Coronary artery (tissue), 2 donors: Measurements from ENCODE around the gene OVOL1.
"Not testable (repeated sequence)": the region's sequence is repeated elsewhere in the genome, so short reads cannot be mapped to it uniquely, and the experiment has no call there.

Source experiments
- DNase-seq: peaks from one replicate; pipeline ENCODE4 v3.0.0-alpha.2; 2017; ENCODE audit warnings: low spot score
- H3K27ac ChIP-seq, 2 donors: fragments of 200-600 bp; sonication (generic); one replicate each; pipeline ENCODE4 v1.5.1; 2016 to 2019
- H3K4me3 ChIP-seq: fragments of 200-600 bp; sonication (generic); 2 replicates; pipeline ENCODE4 v1.5.1; 2016; ENCODE audit warnings: mild to moderate bottlenecking, moderate library complexity
- CTCF ChIP-seq: fragments of 200-600 bp; sonication (generic); IDR thresholded peaks from one replicate; pipeline ENCODE4 v1.5.1; 2019; ENCODE audit warnings: antibody characterized with exemption

OVOL1 gene

DNA sequence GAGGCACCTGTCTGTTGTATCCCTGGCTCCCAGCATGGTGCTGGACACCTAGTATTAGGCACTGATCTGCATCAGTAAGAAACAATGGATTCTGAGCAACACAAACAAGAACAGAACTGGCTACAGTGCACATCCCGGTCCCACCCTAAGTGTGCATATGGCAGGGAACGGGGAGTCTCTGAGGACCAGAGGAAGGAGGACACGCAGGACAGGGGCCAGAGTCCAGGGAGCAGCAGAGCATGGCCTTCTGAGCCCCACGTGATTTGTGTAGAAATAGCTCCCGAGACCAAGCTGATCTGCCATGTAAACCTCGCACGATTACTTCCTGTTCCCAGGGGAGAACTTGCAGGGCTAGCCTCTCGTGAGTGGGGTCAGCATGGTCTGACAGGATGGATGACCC is 34.2 kb downstream of the OVOL1 start:
- DNase-seq, result no peak
- no peak overlapping the region for H3K27ac ChIP-seq
- TF ChIP-seq CTCF, result no peak
- H3K4me3 ChIP-seq, result no peak overlapping the region

DNA sequence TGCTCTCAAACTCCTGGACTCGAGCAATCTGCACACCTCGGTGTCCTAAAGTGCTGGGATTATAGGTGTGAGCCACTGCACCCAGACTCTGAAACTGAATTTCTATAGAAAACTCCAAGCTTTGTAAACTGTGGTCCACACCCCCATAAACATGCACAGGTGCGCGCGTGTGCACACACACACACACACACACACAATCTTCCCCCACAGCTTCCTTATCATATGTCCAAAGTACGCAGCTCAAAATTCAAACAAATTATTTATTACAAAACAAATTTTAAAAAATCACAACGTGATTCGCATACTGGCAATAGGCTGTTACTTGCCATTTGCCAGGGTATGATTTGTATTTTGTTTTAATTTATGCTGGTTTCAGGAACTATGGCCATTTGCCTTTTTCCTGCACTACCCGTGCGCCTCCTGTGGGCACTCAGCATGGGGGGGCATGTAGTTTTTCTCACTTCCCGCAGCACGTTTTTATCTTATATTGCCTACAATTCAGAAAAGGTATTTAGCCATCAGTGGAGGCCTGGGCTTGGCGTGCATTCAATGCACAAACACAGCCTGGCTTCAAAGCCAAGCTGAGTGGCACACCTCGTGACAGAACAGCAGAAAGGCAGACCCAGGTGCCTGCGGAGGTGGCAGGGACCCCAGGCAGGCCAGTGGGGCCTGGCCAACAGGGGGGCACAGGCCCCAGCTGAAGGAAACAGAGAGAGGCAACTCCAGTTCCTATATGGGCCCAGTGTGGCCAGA is 36.1 kb downstream of the OVOL1 start:
- DNase-seq, result no peak
- H3K27ac ChIP-seq, result no peak overlapping the region
- no peak for TF ChIP-seq CTCF
- no peak overlapping the region for H3K4me3 ChIP-seq

DNA sequence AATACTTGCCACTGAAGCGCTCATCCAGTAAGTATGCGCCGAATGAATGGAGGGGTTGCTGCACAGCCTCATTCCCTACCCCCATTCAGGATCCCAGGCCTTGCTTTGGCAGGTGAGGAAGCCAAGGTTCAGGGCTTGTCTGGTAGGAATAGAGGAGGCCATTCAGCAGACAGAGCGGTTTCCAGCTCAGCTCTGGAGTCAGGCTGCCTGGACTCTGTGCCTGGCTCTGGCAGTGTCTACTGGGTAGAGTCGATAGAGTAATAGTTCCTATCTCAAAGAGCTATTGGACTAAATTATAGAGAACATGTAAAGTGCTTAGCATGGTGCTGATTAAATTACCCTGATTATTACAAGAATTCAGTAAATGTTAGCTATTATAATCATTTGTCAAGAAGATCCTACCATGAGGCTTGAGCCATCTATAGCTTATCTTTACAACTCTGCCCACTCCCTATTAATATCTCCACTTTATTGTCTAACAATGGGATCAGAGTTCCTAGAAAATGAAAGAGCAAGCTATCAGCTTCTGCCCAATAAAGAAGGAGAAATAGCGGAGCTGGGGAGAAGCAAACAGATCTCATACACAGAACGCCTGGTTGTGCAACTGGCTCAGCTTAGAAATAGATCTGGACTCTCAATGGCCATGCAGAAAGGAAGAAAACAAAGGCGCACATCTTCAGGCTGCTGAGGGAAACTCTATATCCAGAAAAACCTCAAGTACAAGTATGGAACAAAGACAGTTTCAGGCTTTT is 40.3 kb downstream of the OVOL1 start:
- Histone ChIP-seq H3K4me3 (no peak overlapping the region), H3K27ac (no peak overlapping the region)
- TF ChIP-seq CTCF, result no peak
- no peak for DNase-seq

DNA sequence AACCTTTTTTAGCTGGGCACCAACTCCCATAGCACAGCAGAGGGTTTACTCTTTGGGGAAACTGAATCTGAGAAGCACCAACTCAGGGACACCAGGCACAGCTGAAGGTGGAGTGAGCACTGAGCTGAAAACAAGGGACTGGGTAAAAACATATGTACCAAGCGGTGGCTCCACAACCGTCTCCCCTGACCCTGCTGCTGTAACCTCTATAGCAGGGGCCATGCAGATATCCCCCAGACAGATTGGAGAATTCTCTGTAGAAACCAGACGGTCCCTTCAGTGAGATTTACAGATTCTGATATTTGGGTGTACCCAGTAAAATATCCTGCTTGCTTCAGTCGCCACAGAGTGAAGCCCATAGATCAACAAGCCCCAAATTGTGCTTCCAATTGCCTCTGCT is 42.6 kb downstream of the OVOL1 start:
- TF ChIP-seq CTCF, result no peak
- DNase-seq, result no peak
- Histone ChIP-seq H3K4me3 (no peak overlapping the region), H3K27ac (no peak overlapping the region)

DNA sequence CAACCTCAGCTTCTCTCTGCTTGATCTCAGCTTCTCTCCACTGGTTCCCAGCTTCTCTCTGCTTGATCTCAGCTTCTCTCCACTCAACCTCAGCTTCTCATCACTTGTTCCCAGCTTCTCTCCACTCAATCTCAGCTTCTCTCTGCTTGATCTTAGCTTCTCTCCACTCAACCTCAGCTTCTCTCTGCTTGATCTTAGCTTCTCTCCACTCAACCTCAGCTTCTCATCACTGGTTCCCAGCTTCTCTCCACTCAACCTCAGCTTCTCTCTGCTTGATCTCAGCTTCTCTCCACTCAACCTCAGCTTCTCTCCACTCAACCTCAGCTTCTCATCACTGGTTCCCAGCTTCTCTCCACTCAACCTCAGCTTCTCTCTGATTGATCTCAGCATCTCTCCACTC is 45.4 kb downstream of the OVOL1 start:
- not testable (repeated sequence) for H3K4me3 ChIP-seq, H3K27ac ChIP-seq, DNase-seq

DNA sequence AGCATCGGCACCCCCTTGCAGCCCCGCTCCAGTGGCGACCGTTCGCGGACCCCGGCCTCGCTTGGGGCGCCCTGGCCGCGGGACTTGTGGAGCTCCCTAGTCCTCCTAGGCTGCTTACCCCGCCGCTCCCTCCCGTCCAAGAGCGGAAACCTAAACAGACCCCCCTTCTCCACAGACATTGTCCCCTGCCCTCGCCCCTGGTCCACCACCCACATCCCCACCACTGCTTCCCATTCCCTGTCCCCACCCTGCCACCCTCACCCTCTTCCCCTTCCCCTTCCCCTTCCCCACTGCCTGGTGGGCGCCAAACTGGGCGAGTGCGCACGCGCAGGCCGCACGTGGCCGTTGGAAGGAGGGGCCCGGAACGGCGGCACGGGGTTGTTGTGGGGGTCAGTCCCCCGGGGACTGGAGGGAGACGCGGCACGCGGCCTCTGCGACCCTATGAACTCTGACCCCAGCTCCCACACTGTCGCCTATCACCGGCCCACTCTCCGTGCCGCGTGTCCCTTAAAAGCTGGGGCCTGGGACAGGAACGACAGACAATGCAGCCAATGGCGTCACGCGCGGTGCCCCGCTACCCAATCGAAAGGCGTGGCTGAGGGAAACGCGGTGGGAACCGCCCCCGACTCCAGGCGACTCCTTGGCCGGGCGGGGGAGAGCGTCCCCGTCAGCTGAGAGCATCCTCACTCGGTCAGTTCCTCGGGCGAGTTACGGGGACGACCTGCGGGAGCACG is 46.6 kb downstream of the OVOL1 start, which contains the start of gene SNX32:
SNX32 (plus strand) TSS at position 667 of the 734 bp plus-strand sequence. CDS start 103 bp downstream, outside the sequence.
- no peak for TF ChIP-seq CTCF
- peak within 1 kb of the TSS; percentile 82 for H3K4me3 ChIP-seq
- peak within 1 kb of the TSS in 1 of 2 donors; percentile 45 for H3K27ac ChIP-seq
- peak; percentile 96 for DNase-seq

- TF ChIP-seq CTCF, result no peak
- no peak overlapping the region for H3K27ac ChIP-seq
- H3K4me3 ChIP-seq, result peak overlapping the region; percentile 82
- DNase-seq, result no peak
These were observed 47.3 kb downstream of the OVOL1 start for GRCh38 chr11:65834202-65834601.
